ENCODE measurements around the gene TRPT1. TPM values are rescaled to one million over a fixed set of nuclear protein-coding genes. Genes with fewer than 3 reads are reported as not detected.

TRPT1 gene
- total RNA-seq, 1 donor from 2014 or later, result 39.0 TPM

GRCh38 chr11:64240435-64241240, 14.7 kb upstream of the TRPT1 start, which contains the start of gene FKBP2:
TSS of gene FKBP2 (plus strand) at chr11:64241095. CDS start at chr11:64242388, 1,293 bp downstream.
- TF ChIP-seq CTCF (IDR thresholded peaks at IDR 0.05; ENCODE audit: partially characterized antibody, unreplicated experiment), result no peak
- Mint-ChIP-seq H3K27me3 (ENCODE audit: unreplicated experiment) (peaks cover 8% of the 10 kb centered on the region), H3K4me1 (ENCODE audit: low read depth, unreplicated experiment) (peaks cover 1% of the 10 kb centered on the region), H3K36me3 (ENCODE audit: unreplicated experiment) (no peaks in the 10 kb centered on the region), H3K27ac (ENCODE audit: unreplicated experiment) (peak within 1 kb of the TSS; percentile 86), H3K4me3 (ENCODE audit: unreplicated experiment) (peak within 1 kb of the TSS; percentile 94), H3K9me3 (ENCODE audit: unreplicated experiment) (peaks cover 10% of the 10 kb centered on the region)
- peak; percentile 97 for DNase-seq

GRCh38 chr11:64239662-64240434, 13.9 kb upstream of the TRPT1 start:
- peak overlapping the region; percentile 86 for H3K27ac Mint-ChIP-seq (ENCODE audit: unreplicated experiment)
- peaks cover 14% of the 10 kb centered on the region for H3K27me3 Mint-ChIP-seq (ENCODE audit: unreplicated experiment)
- no peak for TF ChIP-seq CTCF (IDR thresholded peaks at IDR 0.05; ENCODE audit: partially characterized antibody, unreplicated experiment)
- no peaks in the 10 kb centered on the region for H3K36me3 Mint-ChIP-seq (ENCODE audit: unreplicated experiment)
- no peak for DNase-seq
- peak overlapping the region; percentile 94 for H3K4me3 Mint-ChIP-seq (ENCODE audit: unreplicated experiment)
- peaks cover 1% of the 10 kb centered on the region for H3K4me1 Mint-ChIP-seq (ENCODE audit: low read depth, unreplicated experiment)
- H3K9me3 Mint-ChIP-seq (ENCODE audit: unreplicated experiment), result peaks cover 11% of the 10 kb centered on the region

GRCh38 chr11:64238999-64239398, 13.0 kb upstream of the TRPT1 start:
- Mint-ChIP-seq H3K36me3 (ENCODE audit: unreplicated experiment) (no peaks in the 10 kb centered on the region), H3K27me3 (ENCODE audit: unreplicated experiment) (peaks cover 14% of the 10 kb centered on the region), H3K4me3 (ENCODE audit: unreplicated experiment) (peak overlapping the region; percentile 42), H3K27ac (ENCODE audit: unreplicated experiment) (peak overlapping the region; percentile 38), H3K4me1 (ENCODE audit: low read depth, unreplicated experiment) (peaks cover 1% of the 10 kb centered on the region), H3K9me3 (ENCODE audit: unreplicated experiment) (peaks cover 9% of the 10 kb centered on the region)
- no peak for DNase-seq
- TF ChIP-seq CTCF (IDR thresholded peaks at IDR 0.05; ENCODE audit: partially characterized antibody, unreplicated experiment), result no peak

GRCh38 chr11:64238076-64238475, 12.1 kb upstream of the TRPT1 start:
- DNase-seq, result no peak
- no peak overlapping the region for H3K4me3 Mint-ChIP-seq (ENCODE audit: unreplicated experiment)
- TF ChIP-seq CTCF (IDR thresholded peaks at IDR 0.05; ENCODE audit: partially characterized antibody, unreplicated experiment), result no peak
- H3K27me3 Mint-ChIP-seq (ENCODE audit: unreplicated experiment), result peaks cover 15% of the 10 kb centered on the region
- H3K4me1 Mint-ChIP-seq (ENCODE audit: low read depth, unreplicated experiment), result peaks cover 1% of the 10 kb centered on the region
- H3K27ac Mint-ChIP-seq (ENCODE audit: unreplicated experiment), result no peak overlapping the region
- H3K36me3 Mint-ChIP-seq (ENCODE audit: unreplicated experiment), result no peaks in the 10 kb centered on the region
- peaks cover 1% of the 10 kb centered on the region for H3K9me3 Mint-ChIP-seq (ENCODE audit: unreplicated experiment)

All from glutamatergic neuron (in vitro differentiated cells).